MCF 10A (cell line): Measurements from ENCODE around the gene DPF1. TPM values are rescaled to one million over a fixed set of nuclear protein-coding genes. Genes with fewer than 3 reads are reported as not detected.

ENCODE experiments used
- BruUV-seq: library from RNA; stranded (reverse); fragments of 400-500 nt; replicated peaks from 2 replicates; lab custom pipeline; 2021; lab: Mats Ljungman, UMichigan
- CTCF ChIA-PET: fragments of 300-600 bp; sonication (Branson Sonifier 250); formaldehyde crosslinking; extraction: SDS; loops from one replicate; lab custom pipeline; 2021; ENCODE audit warnings: antibody characterized with exemption, inconsistent platforms; lab: Yijun Ruan, JAX
- POLR2A ChIA-PET: fragments of 300-600, 350-650 bp; sonication (Branson Sonifier 250); formaldehyde crosslinking; extraction: SDS; loops from one replicate; lab custom pipeline; 2020; ENCODE audit warnings: antibody characterized with exemption, inconsistent platforms; lab: Yijun Ruan, JAX
- DNase-seq: peaks from one replicate; pipeline ENCODE4 v3.0.0-alpha.2; 2018; ENCODE audit not compliant: unreplicated experiment
- H3K27ac Mint-ChIP-seq: one replicate; pipeline ENCODE4 v1.8.0; 2022; ENCODE audit warnings: mild to moderate bottlenecking, low read depth, mixed read lengths; ENCODE audit not compliant: unreplicated experiment
- H3K27me3 Mint-ChIP-seq: one replicate; pipeline ENCODE4 v1.8.0; 2022; ENCODE audit warnings: mixed read lengths; ENCODE audit not compliant: insufficient read depth, unreplicated experiment
- H3K36me3 Mint-ChIP-seq: one replicate; pipeline ENCODE4 v1.8.0; 2022; ENCODE audit warnings: mild to moderate bottlenecking, moderate library complexity, mixed read lengths; ENCODE audit not compliant: insufficient read depth, unreplicated experiment
- H3K4me1 Mint-ChIP-seq: one replicate; pipeline ENCODE4 v1.8.0; 2022; ENCODE audit warnings: mixed read lengths; ENCODE audit not compliant: insufficient read depth, unreplicated experiment
- H3K4me3 Mint-ChIP-seq: one replicate; pipeline ENCODE4 v1.8.0; 2022; ENCODE audit warnings: mild to moderate bottlenecking, moderate library complexity, mixed read lengths; ENCODE audit not compliant: unreplicated experiment
- H3K9me3 Mint-ChIP-seq: one replicate; pipeline ENCODE4 v1.8.0; 2022; ENCODE audit warnings: mixed read lengths; ENCODE audit not compliant: unreplicated experiment
- CTCF ChIP-seq: fragments of 200-600 bp; IDR thresholded peaks from one replicate; pipeline ENCODE4 v1.8.0; 2022; ENCODE audit warnings: antibody characterized with exemption, mild to moderate bottlenecking; ENCODE audit not compliant: unreplicated experiment
- intact Hi-C: fragments of 100-400 bp; cut with micrococcal nuclease; formaldehyde crosslinking; loops from 2 replicates; pipeline ENCODE4 v1.14.1; 2022
- total RNA-seq: library from RNA; stranded (reverse); gene quantifications from 2 replicates; pipeline ENCODE4 v1.2.3, GENCODE V29; 2022

DPF1 gene
- total RNA-seq, 1 experiment from 2014 or later = 1.2 TPM

- POLR2A ChIA-PET = no interaction called here
- no peaks in the 10 kb centered on the region for H3K27me3 Mint-ChIP-seq
- H3K27ac Mint-ChIP-seq = no peak overlapping the region
- CTCF ChIA-PET = no interaction called here
- H3K9me3 Mint-ChIP-seq = no peaks in the 10 kb centered on the region
- H3K36me3 Mint-ChIP-seq = peaks cover 54% of the 10 kb centered on the region
- intact Hi-C loops = no loop called here
- no peak for TF ChIP-seq CTCF
- DNase-seq = no peak
- no TSS peak for BruUV-seq
- no peaks in the 10 kb centered on the region for H3K4me1 Mint-ChIP-seq
- no peak overlapping the region for H3K4me3 Mint-ChIP-seq
These were observed 25.9 kb downstream of the DPF1 start for GRCh38 chr19:38197937-38198704.

GRCh38 chr19:38196948-38197656 lies 26.9 kb downstream of the DPF1 start:
- ChIA-PET CTCF (interaction anchor here (1.0 kb wide), 1 partner anchor 295 kb away, joined by 3 read pairs; no protein-coding TSS in a partner anchor), POLR2A (no interaction called here)
- H3K36me3 Mint-ChIP-seq = peaks cover 46% of the 10 kb centered on the region
- no peaks in the 10 kb centered on the region for H3K9me3 Mint-ChIP-seq
- intact Hi-C loops = no loop called here
- no peak overlapping the region for H3K27ac Mint-ChIP-seq
- H3K4me1 Mint-ChIP-seq = no peaks in the 10 kb centered on the region
- no peak overlapping the region for H3K4me3 Mint-ChIP-seq
- H3K27me3 Mint-ChIP-seq = no peaks in the 10 kb centered on the region
- DNase-seq = no peak
- BruUV-seq = no TSS peak
- no peak for TF ChIP-seq CTCF

GRCh38 chr19:38196245-38196837 lies 27.7 kb downstream of the DPF1 start:
- no peak for DNase-seq
- H3K4me3 Mint-ChIP-seq = no peak overlapping the region
- no peaks in the 10 kb centered on the region for H3K27me3 Mint-ChIP-seq
- peaks cover 48% of the 10 kb centered on the region for H3K36me3 Mint-ChIP-seq
- CTCF ChIA-PET = interaction anchor here (0.6 to 1.0 kb wide), 2 partner anchors 29 to 294 kb away, joined by 3 to 5 read pairs; no protein-coding TSS in a partner anchor
- no peak overlapping the region for H3K27ac Mint-ChIP-seq
- no peak for TF ChIP-seq CTCF
- BruUV-seq = no TSS peak
- POLR2A ChIA-PET = no interaction called here
- intact Hi-C loops = no loop called here
- no peaks in the 10 kb centered on the region for H3K4me1 Mint-ChIP-seq
- no peaks in the 10 kb centered on the region for H3K9me3 Mint-ChIP-seq

- no peaks in the 10 kb centered on the region for H3K9me3 Mint-ChIP-seq
These were observed 28.8 kb downstream of the DPF1 start for GRCh38 chr19:38195237-38195636.

More at GRCh38 chr19:38195237-38195636, 28.8 kb downstream of the DPF1 start:
- no peak overlapping the region for H3K4me3 Mint-ChIP-seq
- H3K4me1 Mint-ChIP-seq = no peaks in the 10 kb centered on the region
- ChIA-PET POLR2A (no interaction called here), CTCF (interaction anchor here (0.6 kb wide), 1 partner anchor 293 kb away, joined by 3 read pairs; no protein-coding TSS in a partner anchor)
- BruUV-seq = no TSS peak
- H3K27ac Mint-ChIP-seq = no peak overlapping the region
- H3K27me3 Mint-ChIP-seq = no peaks in the 10 kb centered on the region
- H3K36me3 Mint-ChIP-seq = peaks cover 48% of the 10 kb centered on the region
- TF ChIP-seq CTCF = no peak
- intact Hi-C loops = no loop called here
- no peak for DNase-seq
